H1 (cell line): ENCODE measurements around the gene SLC6A3. TPM values are rescaled to one million over a fixed set of nuclear protein-coding genes. Genes with fewer than 3 reads are reported as not detected.

Experiments used
- CTCF ChIA-PET: fragments of 300-600 bp; sonication (Branson Sonifier 250); formaldehyde crosslinking; loops from one replicate; lab custom pipeline; 2021; ENCODE audit not compliant: partially characterized antibody; lab: Charles Lee
- POLR2A ChIA-PET: fragments of 300-600 bp; sonication (Branson Sonifier 250); formaldehyde crosslinking; loops from one replicate; lab custom pipeline; 2021; ENCODE audit warnings: inconsistent platforms; ENCODE audit not compliant: partially characterized antibody; lab: Charles Lee
- DNase-seq, 2 experiments: peaks; one replicate each; pipeline versions ENCODE4 v3.0.0 to v3.0.0-alpha.2; 2010 to 2022; ENCODE audit warnings: low spot score in 2 of 2, low read depth in 1 of 2, mixed read lengths in 1 of 2
- FAIRE-seq: peaks from 2 replicates; lab custom pipeline; 2011; peaks lifted over from hg19 to GRCh38; lab: Jason Lieb, UNC
- H2AFZ ChIP-seq: 2 replicates; pipeline ENCODE4 v1.8.1; 2012; ENCODE audit warnings: low read length, inconsistent platforms
- H2AK5ac ChIP-seq: 2 replicates; pipeline ENCODE4 v1.6.1; 2013; ENCODE audit warnings: low read depth, low read length
- H2BK120ac ChIP-seq: replicated peaks from 2 replicates; pipeline ENCODE3; 2013; ENCODE audit warnings: low read depth, low read length, inconsistent platforms
- H2BK12ac ChIP-seq: 2 replicates; pipeline ENCODE4 v1.6.1; 2013; ENCODE audit warnings: low read depth, low read length
- H2BK15ac ChIP-seq: 2 replicates; pipeline ENCODE4 v1.6.1; 2013; ENCODE audit warnings: low read length
- H2BK20ac ChIP-seq: 2 replicates; pipeline ENCODE4 v1.6.1; 2013; ENCODE audit warnings: low read length
- H2BK5ac ChIP-seq: 2 replicates; pipeline ENCODE4 v1.6.1; 2013; ENCODE audit warnings: low read depth, low read length
- H3K14ac ChIP-seq: 2 replicates; pipeline ENCODE4 v1.6.1; 2013; ENCODE audit warnings: inconsistent platforms; ENCODE audit not compliant: insufficient read length
- H3K18ac ChIP-seq: 2 replicates; pipeline ENCODE4 v1.6.1; 2013; ENCODE audit warnings: low read length; ENCODE audit errors: extremely low read depth
- H3K23ac ChIP-seq: 2 replicates; pipeline ENCODE4 v1.6.1; 2013; ENCODE audit warnings: inconsistent platforms; ENCODE audit not compliant: insufficient read length
- H3K23me2 ChIP-seq: 2 replicates; pipeline ENCODE4 v1.6.1; 2013; ENCODE audit warnings: low read depth, low read length
- H3K27ac ChIP-seq: 2 replicates; pipeline ENCODE4 v1.6.1; 2011; ENCODE audit warnings: low read depth, low read length, inconsistent platforms
- H3K27me3 ChIP-seq, 4 experiments: replicated peaks in 1 of 4; 1 replicate in 1 of 4; 2 replicates in 3 of 4; pipeline versions ENCODE4 v1.6.1 to v1.8.1; 2011 to 2013; ENCODE audit warnings: low read length in 3 of 4, mild to moderate bottlenecking in 3 of 4, inconsistent platforms in 2 of 4, mixed read lengths in 2 of 4, moderate library complexity in 1 of 4; ENCODE audit not compliant: control insufficient read depth in 3 of 4, insufficient read depth in 3 of 4; ENCODE audit errors: extremely low read depth in 1 of 4
- H3K36me3 ChIP-seq, 4 experiments: 2 replicates each; pipeline versions ENCODE4 v1.6.1 to v1.8.1; 2011 to 2013; ENCODE audit warnings: mild to moderate bottlenecking in 4 of 4, low read length in 3 of 4, moderate library complexity in 2 of 4, control low read depth in 1 of 4, inconsistent platforms in 1 of 4; ENCODE audit not compliant: insufficient read depth in 4 of 4, control insufficient read depth in 2 of 4
- H3K4ac ChIP-seq: replicated peaks from 2 replicates; pipeline ENCODE3; 2013; ENCODE audit warnings: low read length, low read depth, mixed read lengths, inconsistent platforms; ENCODE audit not compliant: insufficient read length
- H3K4me1 ChIP-seq, 4 experiments: replicated peaks in 1 of 4; 1 replicate in 1 of 4; 2 replicates in 3 of 4; pipeline versions ENCODE4 v1.6.1 to v1.8.1; 2011 to 2013; ENCODE audit warnings: low read length in 3 of 4, inconsistent platforms in 2 of 4, mixed read lengths in 1 of 4; ENCODE audit not compliant: insufficient read depth in 4 of 4, control insufficient read depth in 3 of 4
- H3K4me2 ChIP-seq, 2 experiments: 2 replicates each; pipeline versions ENCODE4 v1.6.1 to v1.8.1; 2011 to 2013; ENCODE audit warnings: low read depth in 2 of 2, low read length in 2 of 2, control low read depth in 1 of 2, inconsistent platforms in 1 of 2, mild to moderate bottlenecking in 1 of 2; ENCODE audit not compliant: insufficient read depth in 1 of 2
- H3K4me3 ChIP-seq, 4 experiments: fragments of 200-600, 300-600 bp in 1 of 4; sonication (generic), shearing (Covaris generic), sonication (Bioruptor Twin) in 1 of 4; 2 replicates each; pipeline versions ENCODE4 v1.5.1 to v1.8.1; 2011 to 2016; ENCODE audit warnings: low read length in 4 of 4, low read depth in 3 of 4, control low read depth in 2 of 4, inconsistent platforms in 2 of 4, mild to moderate bottlenecking in 2 of 4, mixed read lengths in 1 of 4, moderate library complexity in 1 of 4; ENCODE audit not compliant: insufficient read depth in 2 of 4; ENCODE audit errors: extremely low read depth in 1 of 4
- H3K56ac ChIP-seq: replicated peaks from 2 replicates; pipeline ENCODE3; 2013; ENCODE audit warnings: low read depth, mild to moderate bottlenecking, mixed read lengths, low read length, inconsistent platforms; ENCODE audit not compliant: insufficient read length
- H3K79me1 ChIP-seq: 2 replicates; pipeline ENCODE4 v1.6.1; 2013; ENCODE audit warnings: low read depth, low read length, control low read depth
- H3K79me2 ChIP-seq, 2 experiments: 2 replicates each; pipeline versions ENCODE4 v1.6.1 to v1.8.1; 2012 to 2013; ENCODE audit warnings: low read length in 2 of 2, mild to moderate bottlenecking in 2 of 2, inconsistent platforms in 1 of 2; ENCODE audit not compliant: insufficient read depth in 2 of 2, control insufficient read depth in 1 of 2
- H3K9ac ChIP-seq, 4 experiments: replicated peaks in 1 of 4; 1 replicate in 1 of 4; 2 replicates in 3 of 4; pipeline versions ENCODE4 v1.6.1 to v1.8.1; 2011 to 2013; ENCODE audit warnings: low read depth in 3 of 4, low read length in 3 of 4, control low read depth in 2 of 4, mild to moderate bottlenecking in 2 of 4, moderate library complexity in 2 of 4, inconsistent platforms in 1 of 4; ENCODE audit errors: extremely low read depth in 1 of 4
- H3K9me3 ChIP-seq, 2 experiments: 2 replicates each; pipeline versions ENCODE4 v1.6.1 to v1.8.1; 2012 to 2013; ENCODE audit warnings: mild to moderate bottlenecking in 2 of 2, moderate library complexity in 2 of 2, control low read depth in 1 of 2, inconsistent platforms in 1 of 2, low read depth in 1 of 2, low read length in 1 of 2, mixed read lengths in 1 of 2; ENCODE audit not compliant: insufficient read depth in 2 of 2
- H4K20me1 ChIP-seq, 2 experiments: replicated peaks in 1 of 2; 2 replicates each; pipeline versions ENCODE3 to v1.8.1; 2011 to 2013; ENCODE audit warnings: inconsistent platforms in 2 of 2, low read length in 2 of 2, mild to moderate bottlenecking in 1 of 2; ENCODE audit not compliant: insufficient read depth in 2 of 2, control insufficient read depth in 1 of 2
- H4K5ac ChIP-seq: 2 replicates; pipeline ENCODE4 v1.6.1; 2013; ENCODE audit warnings: low read length, low read depth, mixed read lengths, inconsistent platforms; ENCODE audit not compliant: insufficient read length
- H4K8ac ChIP-seq: 2 replicates; pipeline ENCODE4 v1.8.0; 2013; ENCODE audit warnings: mild to moderate bottlenecking, moderate library complexity, low read length, inconsistent platforms; ENCODE audit not compliant: insufficient read depth; ENCODE audit errors: extremely low read depth
- H4K91ac ChIP-seq: replicated peaks from 2 replicates; pipeline ENCODE3; 2013; ENCODE audit warnings: low read length, mixed read lengths, inconsistent platforms; ENCODE audit not compliant: insufficient read length
- RBBP5 ChIP-seq: IDR thresholded peaks from 2 replicates; pipeline ENCODE4 v1.7.1; 2012; ENCODE audit warnings: low read depth, mild to moderate bottlenecking, inconsistent platforms, low read length, moderate library complexity, borderline replicate concordance
- RNF2 ChIP-seq: fragments of 200-900, 300-1000 bp; sonication (generic); IDR thresholded peaks from 2 replicates; pipeline ENCODE4 v1.7.1; 2016; ENCODE audit warnings: borderline replicate concordance, low read depth, mild to moderate bottlenecking, antibody characterized with exemption, low read length; ENCODE audit not compliant: poor library complexity, severe bottlenecking; ENCODE audit errors: missing control alignments
- WGBS, 2 experiments: shearing (Covaris generic) in 1 of 2; methylation state at CpG; one replicate each; pipeline versions ENCODE4 v1.1.6 to v1.1.7; 2013 to 2015; ENCODE audit warnings: low lambda C conversion rate in 2 of 2, mixed read lengths in 2 of 2, inconsistent platforms in 1 of 2, low coverage in 1 of 2, missing lambda C conversion rate in 1 of 2; ENCODE audit not compliant: insufficient replicate concordance in 2 of 2, insufficient coverage in 1 of 2, insufficient read length in 1 of 2; ENCODE audit errors: extremely low coverage in 1 of 2, missing lambda C conversion rate in 1 of 2; 5-methylcytosine and 5-hydroxymethylcytosine counted together
- polyA plus RNA-seq, 7 experiments: library from polyadenylated mRNA; depleted of rRNA in 3 of 7; stranded (reverse) in 5 of 7; unstranded in 2 of 7; fragments of >200 nt in 5 of 7; fragments of 200-250 nt in 2 of 7; gene quantifications; 1 replicate in 5 of 7; 2 replicates in 1 of 7; 4 replicates in 1 of 7; pipeline versions ENCODE4 v1.2.1 to v1.2.3, GENCODE V29; 2011 to 2013; ENCODE audit warnings: missing spikeins in 2 of 7, mixed read lengths in 2 of 7
- total RNA-seq: library from RNA; stranded (reverse); fragmentation: NEBNext Ultra II Directional; extraction: Animal tissue kit (Norgen Biotek cat#: 25700); gene quantifications from 2 replicates; pipeline ENCODE4 v1.2.1, GENCODE V29; 2021

SLC6A3 gene
- total and polyA plus RNA-seq, 2 of the 8 experiments (the other 6 are each of a cell fraction or from before 2014, with no cell fraction given), result 0.48 to 0.91 TPM

GRCh38 chr5:1443991-1444360, 1.3 kb downstream of the SLC6A3 start:
- FAIRE-seq, result no peak

More at GRCh38 chr5:1443991-1444360, 1.3 kb downstream of the SLC6A3 start:
- H3K9me3 ChIP-seq, result no peaks in the 10 kb centered on the region
- TF ChIP-seq RBBP5, result no peak
- peak; percentile 49 for TF ChIP-seq RNF2
- TF ChIP-seq, all 59 proteins: peak for 1
- Histone ChIP-seq H2BK20ac (no peak overlapping the region), H3K27ac (no peak overlapping the region), H3K4me3 (peak overlapping the region in 1 of 4 experiments; percentile 71; a peak in 1 of 8 replicates), H3K79me1 (no peaks in the 10 kb centered on the region), H4K20me1 (peaks cover 2 to 7% of the 10 kb centered on the region in 2 experiments), H3K23me2 (peaks cover 15% of the 10 kb centered on the region; the same call in 1 of the 2 replicates), H2BK5ac (no peak overlapping the region), H2AK5ac (no peak overlapping the region), H3K14ac (no peak overlapping the region), H3K9ac (no peak overlapping the region), H3K23ac (no peak overlapping the region), H2BK15ac (peak overlapping the region; percentile 88; the same call in 1 of the 2 replicates), H2BK120ac (no peak overlapping the region), H2BK12ac (no peak overlapping the region), H2AFZ (no peak overlapping the region), H3K4ac (no peak overlapping the region), H3K56ac (no peak overlapping the region), H3K4me2 (peak overlapping the region; percentile 71 to 95; a peak in 2 of 4 replicates), H3K18ac (no peak overlapping the region), H3K4me1 (peaks cover 0 to 6% (median 0%) of the 10 kb centered on the region in 4 experiments; a peak in 3 of 7 replicates), H4K8ac (peak overlapping the region; percentile 16; the same call in 1 of the 2 replicates), H3K27me3 (peaks cover 30 to 70% (median 61%) of the 10 kb centered on the region in 4 experiments), H4K91ac (no peak overlapping the region), H3K36me3 (no peaks in the 10 kb centered on the region), H3K79me2 (no peaks in the 10 kb centered on the region), H4K5ac (no peak overlapping the region)
- POLR2A ChIA-PET, result interaction anchor here (0.9 to 1.5 kb wide), 2 partner anchors 16 kb away, joined by 4 read pairs; no protein-coding TSS in a partner anchor
- CTCF ChIA-PET, result interaction anchor here (1.5 kb wide), 1 partner anchor 201 kb away, joined by 8 read pairs; no protein-coding TSS in a partner anchor
- 73% methylated on average over 15 of the region's 15 CpGs; no CpG with 5 or more reads in 1 of the 2 experiments for WGBS, 2 experiments
- no peak for DNase-seq
